ENCODE results near the gene AQP7.

DNA sequence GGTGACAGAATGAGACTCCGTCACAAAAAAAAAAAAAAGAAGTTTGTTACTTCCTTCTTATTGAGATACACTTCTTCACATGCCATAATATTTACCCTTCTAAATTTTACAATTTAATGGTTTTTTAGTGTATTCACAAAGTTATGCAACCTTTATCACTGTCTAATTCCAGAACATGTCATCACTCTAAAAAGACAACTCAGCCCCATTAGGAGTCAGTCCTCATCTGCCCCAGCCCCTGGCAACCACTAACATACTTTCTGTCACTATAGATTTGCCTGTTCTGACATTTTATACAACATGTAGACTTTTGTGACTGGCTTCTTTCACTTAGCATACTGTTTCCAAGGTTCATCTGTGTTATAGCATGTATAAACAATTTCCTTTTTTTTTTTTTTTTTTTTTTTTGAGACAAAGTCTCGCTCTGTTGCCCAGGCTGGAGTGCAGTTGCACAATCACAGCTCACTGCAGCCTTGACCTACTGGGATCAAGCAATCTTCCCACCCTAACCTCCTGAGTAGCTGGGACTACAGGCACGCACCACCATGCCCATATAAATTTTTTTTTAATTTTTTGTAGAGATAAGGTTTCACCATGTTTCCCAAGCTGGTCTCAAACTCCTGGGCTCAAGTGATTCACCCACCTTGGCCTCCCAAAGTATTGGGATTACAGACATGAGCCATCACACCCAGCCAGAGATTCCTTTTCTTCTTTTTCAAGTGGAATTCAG lies 27.1 kb upstream of the AQP7 start:
- no peak for TF ChIP-seq EP300 (IDR thresholded peaks at IDR 0.05)
- TF ChIP-seq, protein P1, sequence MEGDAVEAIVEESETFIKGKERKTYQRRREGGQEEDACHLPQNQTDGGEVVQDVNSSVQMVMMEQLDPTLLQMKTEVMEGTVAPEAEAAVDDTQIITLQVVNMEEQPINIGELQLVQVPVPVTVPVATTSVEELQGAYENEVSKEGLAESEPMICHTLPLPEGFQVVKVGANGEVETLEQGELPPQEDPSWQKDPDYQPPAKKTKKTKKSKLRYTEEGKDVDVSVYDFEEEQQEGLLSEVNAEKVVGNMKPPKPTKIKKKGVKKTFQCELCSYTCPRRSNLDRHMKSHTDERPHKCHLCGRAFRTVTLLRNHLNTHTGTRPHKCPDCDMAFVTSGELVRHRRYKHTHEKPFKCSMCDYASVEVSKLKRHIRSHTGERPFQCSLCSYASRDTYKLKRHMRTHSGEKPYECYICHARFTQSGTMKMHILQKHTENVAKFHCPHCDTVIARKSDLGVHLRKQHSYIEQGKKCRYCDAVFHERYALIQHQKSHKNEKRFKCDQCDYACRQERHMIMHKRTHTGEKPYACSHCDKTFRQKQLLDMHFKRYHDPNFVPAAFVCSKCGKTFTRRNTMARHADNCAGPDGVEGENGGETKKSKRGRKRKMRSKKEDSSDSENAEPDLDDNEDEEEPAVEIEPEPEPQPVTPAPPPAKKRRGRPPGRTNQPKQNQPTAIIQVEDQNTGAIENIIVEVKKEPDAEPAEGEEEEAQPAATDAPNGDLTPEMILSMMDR (IDR thresholded peaks at IDR 0.05): no peak
